Type B pancreatic cell (in vitro differentiated cells): Measurements from ENCODE around the gene RUNX2. TPM values are rescaled to one million over a fixed set of nuclear protein-coding genes. Genes with fewer than 3 reads are reported as not detected.
A peak's percentile ranks its signal among the peaks of the same experiment; 100 is the strongest.

Experiments
- DNase-seq: peaks from one replicate; pipeline ENCODE4 v3.0.0; 2021; ENCODE audit warnings: mixed read lengths; ENCODE audit not compliant: unreplicated experiment; ENCODE audit errors: extremely low spot score
- H3K27ac Mint-ChIP-seq: 2 replicates; pipeline ENCODE4 v1.8.0; 2021; ENCODE audit warnings: mild to moderate bottlenecking, mixed read lengths
- H3K27me3 Mint-ChIP-seq: 2 replicates; pipeline ENCODE4 v1.8.0; 2021; ENCODE audit warnings: mixed read lengths
- H3K36me3 Mint-ChIP-seq: 2 replicates; pipeline ENCODE4 v1.8.0; 2021; ENCODE audit warnings: mixed read lengths
- H3K4me1 Mint-ChIP-seq: one replicate; pipeline ENCODE4 v1.8.0; 2021; ENCODE audit warnings: mixed read lengths; ENCODE audit not compliant: unreplicated experiment
- H3K4me3 Mint-ChIP-seq: 2 replicates; pipeline ENCODE4 v1.8.0; 2021; ENCODE audit warnings: mild to moderate bottlenecking, mixed read lengths
- H3K9me3 Mint-ChIP-seq: 2 replicates; pipeline ENCODE4 v1.8.0; 2021; ENCODE audit warnings: mixed read lengths
- CTCF ChIP-seq: fragments of 200-600 bp; sonication (generic); conservative IDR thresholded peaks from 2 replicates; pipeline ENCODE4 v1.5.0; 2021; ENCODE audit warnings: antibody characterized with exemption, mild to moderate bottlenecking
- total RNA-seq: library from RNA; stranded (reverse); gene quantifications from 2 replicates; pipeline ENCODE4 v1.2.1, GENCODE V29; 2021; ENCODE audit warnings: low replicate concordance

Gene RUNX2
- total RNA-seq, 1 donor from 2014 or later, result 6.0 TPM

GRCh38 chr6:45445749-45446549 is 117.8 kb downstream of the RUNX2 start:
- Mint-ChIP-seq H3K4me1 (peaks cover 37% of the 10 kb centered on the region), H3K36me3 (peaks cover 7% of the 10 kb centered on the region), H3K9me3 (peaks cover 5% of the 10 kb centered on the region), H3K4me3 (peak overlapping the region; percentile 71), H3K27me3 (peaks cover 3% of the 10 kb centered on the region), H3K27ac (peak overlapping the region; percentile 79)
- no peak for DNase-seq
- TF ChIP-seq CTCF, result no peak

DNA sequence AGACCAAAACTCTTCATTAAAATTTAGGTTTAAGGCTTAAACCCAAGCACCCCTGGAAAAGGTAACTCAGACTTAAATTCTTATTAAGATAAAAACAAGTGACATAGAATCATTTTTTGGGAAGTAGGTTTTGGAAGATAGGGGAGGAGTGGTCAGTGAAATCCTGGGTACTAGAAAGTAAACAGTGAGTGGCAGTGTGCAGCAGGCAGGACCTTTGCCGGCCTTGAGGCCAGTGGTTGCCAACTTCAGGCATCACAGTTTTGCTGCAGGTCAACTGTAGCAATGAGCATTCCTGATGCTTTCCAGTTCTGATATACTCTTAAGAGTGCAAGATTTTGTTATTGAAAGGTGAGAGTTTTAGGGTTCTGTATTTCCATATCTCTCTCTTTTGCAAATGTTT is 118.9 kb downstream of the RUNX2 start:
- no peak overlapping the region for H3K4me3 Mint-ChIP-seq
- peaks cover 7% of the 10 kb centered on the region for H3K36me3 Mint-ChIP-seq
- H3K27me3 Mint-ChIP-seq, result peaks cover 3% of the 10 kb centered on the region
- H3K27ac Mint-ChIP-seq, result no peak overlapping the region
- H3K4me1 Mint-ChIP-seq, result peaks cover 40% of the 10 kb centered on the region
- no peak for TF ChIP-seq CTCF
- H3K9me3 Mint-ChIP-seq, result peaks cover 5% of the 10 kb centered on the region
- no peak for DNase-seq

DNA sequence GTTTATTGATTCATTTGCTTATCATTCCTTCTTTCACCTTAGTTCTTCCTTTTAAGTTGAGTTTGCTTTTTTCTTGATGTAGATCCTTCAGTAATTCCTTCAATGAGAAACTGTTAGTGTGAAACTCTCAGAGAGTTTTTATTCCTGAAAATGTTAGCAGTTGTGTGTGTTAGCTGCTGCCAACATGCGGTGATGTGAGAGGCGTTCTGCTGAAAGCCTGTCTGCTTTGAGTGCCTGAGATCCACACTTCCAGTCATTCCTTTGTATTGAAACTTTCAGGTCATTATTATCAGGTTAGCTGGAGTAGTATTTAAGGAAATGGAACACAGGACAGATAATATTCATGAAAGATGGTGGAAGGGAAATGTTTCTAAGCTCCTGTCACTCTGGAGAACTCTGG is 119.6 kb downstream of the RUNX2 start:
- Mint-ChIP-seq H3K27ac (no peak overlapping the region), H3K27me3 (peaks cover 3% of the 10 kb centered on the region), H3K9me3 (peaks cover 5% of the 10 kb centered on the region), H3K4me3 (no peak overlapping the region), H3K36me3 (peaks cover 7% of the 10 kb centered on the region), H3K4me1 (peaks cover 39% of the 10 kb centered on the region)
- TF ChIP-seq CTCF, result no peak
- DNase-seq, result no peak

DNA sequence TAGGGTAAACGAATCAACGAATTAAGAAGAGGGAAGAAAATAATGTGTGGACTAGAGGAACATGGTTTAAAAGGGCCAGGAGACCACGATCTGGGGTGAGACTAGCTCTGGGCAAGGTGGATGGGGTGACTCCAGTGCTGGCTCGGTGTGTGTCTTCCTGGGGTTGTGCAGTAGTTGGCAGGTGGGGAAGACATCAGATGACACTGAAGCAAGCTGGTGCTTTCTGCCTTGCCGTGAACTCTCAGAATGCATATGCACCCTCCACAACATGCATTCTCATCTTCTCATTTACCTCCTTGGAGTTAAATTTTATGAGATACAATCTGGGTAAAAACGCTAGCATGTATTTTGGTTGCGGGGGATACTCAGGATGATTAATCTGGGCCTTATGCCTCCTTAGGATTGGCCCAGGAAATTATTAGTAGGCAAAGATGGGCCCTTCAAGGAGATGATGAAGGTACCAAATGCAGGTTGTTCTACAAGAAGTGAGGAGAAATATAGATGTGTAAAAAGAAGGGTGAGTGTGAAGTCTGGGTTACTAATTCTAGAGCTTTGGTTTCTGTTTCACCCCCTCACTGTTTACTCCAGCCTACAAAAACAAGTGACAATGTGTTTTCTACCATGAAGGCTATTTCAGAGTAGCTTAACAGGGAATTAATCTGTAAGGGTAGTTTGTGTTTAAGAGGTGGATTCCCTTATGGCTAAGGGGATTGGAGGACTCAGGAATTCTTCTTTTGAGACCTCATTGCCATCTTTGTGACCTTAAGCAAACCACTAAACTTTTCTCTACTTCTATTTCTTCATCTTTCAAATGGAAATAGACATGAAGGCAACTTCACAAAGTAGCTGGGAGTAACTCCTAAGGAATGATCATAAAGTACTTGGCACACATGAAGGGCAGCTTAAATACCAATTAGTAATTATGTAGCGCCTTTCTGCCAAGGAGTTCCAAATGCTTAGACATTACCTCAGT is 120.6 kb downstream of the RUNX2 start:
- no peak overlapping the region for H3K27ac Mint-ChIP-seq
- H3K4me1 Mint-ChIP-seq, result peaks cover 45% of the 10 kb centered on the region
- DNase-seq, result no peak
- H3K36me3 Mint-ChIP-seq, result peaks cover 7% of the 10 kb centered on the region
- no peak overlapping the region for H3K4me3 Mint-ChIP-seq
- no peak for TF ChIP-seq CTCF
- H3K9me3 Mint-ChIP-seq, result peaks cover 5% of the 10 kb centered on the region
- H3K27me3 Mint-ChIP-seq, result peaks cover 3% of the 10 kb centered on the region

DNA sequence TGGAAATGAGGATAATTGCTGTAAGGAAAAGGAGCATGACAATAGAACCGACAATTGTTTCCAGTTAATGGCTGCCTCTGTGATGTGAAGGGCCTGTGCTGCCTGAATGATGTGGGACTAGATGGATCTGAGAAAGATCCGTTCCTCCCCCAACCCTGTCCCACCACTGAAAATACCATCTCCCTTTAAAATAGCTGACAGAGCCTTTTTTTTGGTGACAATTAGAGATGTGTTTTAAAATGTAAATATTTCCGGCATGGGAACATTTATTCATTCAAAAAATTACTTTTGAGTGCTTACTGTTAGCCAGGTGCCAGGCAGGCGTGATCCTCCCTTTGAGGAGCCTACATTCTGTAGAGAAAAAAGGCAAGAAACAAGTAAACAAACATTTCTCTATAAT is 122.0 kb downstream of the RUNX2 start:
- H3K27me3 Mint-ChIP-seq, result peaks cover 3% of the 10 kb centered on the region
- H3K4me1 Mint-ChIP-seq, result peaks cover 44% of the 10 kb centered on the region
- peak overlapping the region; percentile 6 for H3K4me3 Mint-ChIP-seq
- no peak overlapping the region for H3K27ac Mint-ChIP-seq
- peaks cover 5% of the 10 kb centered on the region for H3K9me3 Mint-ChIP-seq
- peaks cover 4% of the 10 kb centered on the region for H3K36me3 Mint-ChIP-seq
- DNase-seq, result no peak
- TF ChIP-seq CTCF, result no peak
